K562 (cell line): ENCODE measurements around the gene E2F3. TPM values are rescaled to one million over a fixed set of nuclear protein-coding genes. Genes with fewer than 3 reads are reported as not detected.

Experiments used
- CBX8 ChIP-seq: fragments of 200-600 bp; sonication (generic); IDR thresholded peaks from 2 replicates; pipeline ENCODE4 v1.6.1; 2012; ENCODE audit warnings: borderline replicate concordance, mixed run types, low read depth, mild to moderate bottlenecking, moderate library complexity, mixed read lengths, low read length, control low read depth, inconsistent platforms; ENCODE audit not compliant: poor library complexity, severe bottlenecking; ENCODE audit errors: extremely low read depth
- FOXJ2 ChIP-seq: fragments of 200-800 bp; sonication (Bioruptor generic); IDR thresholded peaks from 2 replicates; pipeline ENCODE4 v1.6.1; 2016; ENCODE audit warnings: missing genetic modification characterization, missing compliant biosample characterization
- FUS ChIP-seq: fragments of 200-400 bp; formaldehyde crosslinking; optimal IDR thresholded peaks from 2 replicates; pipeline ENCODE3; 2017; ENCODE audit warnings: low read depth, low read length
- GABPB2 ChIP-seq: fragments of 250-450 bp; sonication (Bioruptor Pico); conservative IDR thresholded peaks from 2 replicates; pipeline ENCODE4 v1.5.1; 2021; ENCODE audit warnings: mild to moderate bottlenecking
- HDAC1 ChIP-seq, 2 experiments: fragments of 450-650 bp; IDR thresholded peaks; 2 replicates each; pipeline ENCODE4 v1.6.1; 2016 to 2017; ENCODE audit warnings: inconsistent platforms in 1 of 2, mild to moderate bottlenecking in 1 of 2, moderate library complexity in 1 of 2
- KDM5B ChIP-seq: fragments of 200-600 bp; sonication (generic); IDR thresholded peaks from 2 replicates; pipeline ENCODE4 v1.6.1; 2012; ENCODE audit warnings: low read depth, mild to moderate bottlenecking, moderate library complexity, low read length, control low read depth, inconsistent platforms; ENCODE audit not compliant: insufficient replicate concordance
- TAF7 ChIP-seq: fragments of 450-650 bp; IDR thresholded peaks from 2 replicates; pipeline ENCODE4 v1.6.1; 2016; ENCODE audit warnings: missing genetic modification characterization, missing compliant biosample characterization
- TAF9B ChIP-seq: fragments of 450-650 bp; IDR thresholded peaks from 2 replicates; pipeline ENCODE4 v1.6.1; 2018; ENCODE audit warnings: mild to moderate bottlenecking; ENCODE audit not compliant: partially characterized antibody
- U2AF2 ChIP-seq: fragments of 200-400 bp; formaldehyde crosslinking; optimal IDR thresholded peaks from 2 replicates; pipeline ENCODE3; 2017; ENCODE audit warnings: low read depth, mild to moderate bottlenecking, low read length
- ZBTB7A ChIP-seq: IDR thresholded peaks from 2 replicates; pipeline ENCODE4 v1.6.1; 2011; ENCODE audit warnings: low read depth, mild to moderate bottlenecking, low read length, moderate library complexity, borderline replicate concordance; ENCODE audit not compliant: control insufficient read depth
- polyA plus RNA-seq, 8 experiments: library from polyadenylated mRNA; depleted of rRNA in 4 of 8; stranded (reverse) in 5 of 8; unstranded in 3 of 8; fragments of >200 nt; fragmentation: Nextera tagmentation in 2 of 8; fragmentation: Illumina TruSeq in 1 of 8; extraction: Ambion mirVana in 2 of 8; extraction: Trizol in 1 of 8; gene quantifications; 2 replicates each; pipeline versions ENCODE4 v1.2.1 to v1.2.3, GENCODE V29; 2011 to 2014; ENCODE audit warnings: inconsistent platforms in 1 of 8, missing spikeins in 1 of 8
- total RNA-seq, 7 experiments: library from RNA; depleted of rRNA in 6 of 7; stranded (reverse); fragments of >200 nt in 6 of 7; fragmentation: Illumina TruSeq in 2 of 7; extraction: Trizol in 2 of 7; gene quantifications; 2 replicates each; pipeline versions ENCODE4 v1.2.1 to v1.2.3, GENCODE V29; 2011 to 2021; ENCODE audit warnings: low replicate concordance in 1 of 7
- TF ChIP-seq, protein P1 (sequence below), 2 experiments: fragments of 450-650 bp; formaldehyde crosslinking in 1 of 2; IDR thresholded peaks; 2 replicates each; pipeline versions ENCODE4 v1.4.0 to v1.6.1; 2014 to 2020; ENCODE audit warnings: mild to moderate bottlenecking in 2 of 2, borderline replicate concordance in 1 of 2, low read depth in 1 of 2
- TF ChIP-seq, protein P2 (sequence below): fragments of 250-450 bp; sonication (Bioruptor Pico); IDR thresholded peaks from 2 replicates; pipeline ENCODE4 v1.8.0; 2022; ENCODE audit warnings: inconsistent platforms, mild to moderate bottlenecking, moderate library complexity, borderline replicate concordance

E2F3 gene
- total and polyA plus RNA-seq, 9 of the 15 experiments (the other 6 are each of a cell fraction or from before 2014, with no cell fraction given): 11.1 to 44.7 (median 27.2) TPM

GRCh38 chr6:20402342-20403069 is 827 bp downstream of the E2F3 start (continued):
- TF ChIP-seq, protein P1, sequence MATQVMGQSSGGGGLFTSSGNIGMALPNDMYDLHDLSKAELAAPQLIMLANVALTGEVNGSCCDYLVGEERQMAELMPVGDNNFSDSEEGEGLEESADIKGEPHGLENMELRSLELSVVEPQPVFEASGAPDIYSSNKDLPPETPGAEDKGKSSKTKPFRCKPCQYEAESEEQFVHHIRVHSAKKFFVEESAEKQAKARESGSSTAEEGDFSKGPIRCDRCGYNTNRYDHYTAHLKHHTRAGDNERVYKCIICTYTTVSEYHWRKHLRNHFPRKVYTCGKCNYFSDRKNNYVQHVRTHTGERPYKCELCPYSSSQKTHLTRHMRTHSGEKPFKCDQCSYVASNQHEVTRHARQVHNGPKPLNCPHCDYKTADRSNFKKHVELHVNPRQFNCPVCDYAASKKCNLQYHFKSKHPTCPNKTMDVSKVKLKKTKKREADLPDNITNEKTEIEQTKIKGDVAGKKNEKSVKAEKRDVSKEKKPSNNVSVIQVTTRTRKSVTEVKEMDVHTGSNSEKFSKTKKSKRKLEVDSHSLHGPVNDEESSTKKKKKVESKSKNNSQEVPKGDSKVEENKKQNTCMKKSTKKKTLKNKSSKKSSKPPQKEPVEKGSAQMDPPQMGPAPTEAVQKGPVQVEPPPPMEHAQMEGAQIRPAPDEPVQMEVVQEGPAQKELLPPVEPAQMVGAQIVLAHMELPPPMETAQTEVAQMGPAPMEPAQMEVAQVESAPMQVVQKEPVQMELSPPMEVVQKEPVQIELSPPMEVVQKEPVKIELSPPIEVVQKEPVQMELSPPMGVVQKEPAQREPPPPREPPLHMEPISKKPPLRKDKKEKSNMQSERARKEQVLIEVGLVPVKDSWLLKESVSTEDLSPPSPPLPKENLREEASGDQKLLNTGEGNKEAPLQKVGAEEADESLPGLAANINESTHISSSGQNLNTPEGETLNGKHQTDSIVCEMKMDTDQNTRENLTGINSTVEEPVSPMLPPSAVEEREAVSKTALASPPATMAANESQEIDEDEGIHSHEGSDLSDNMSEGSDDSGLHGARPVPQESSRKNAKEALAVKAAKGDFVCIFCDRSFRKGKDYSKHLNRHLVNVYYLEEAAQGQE (IDR thresholded peaks at IDR 0.05; ENCODE audit: borderline replicate concordance): no peak
- TF ChIP-seq, protein P1 (CRISPR knock-in tag; IDR thresholded peaks at IDR 0.05; ENCODE audit: low read depth): no peak
- TF ChIP-seq GABPB2 (CRISPR knock-in tag) (no peak), TAF9B (peak; percentile 8), ZBTB7A (peak; percentile 11), CBX8 (no peak), FUS (peak; percentile 87), HDAC1 (IDR thresholded peaks at IDR 0.05) (peak in 1 of 2 experiments; percentile 13; a peak in 1 of 4 replicates), FOXJ2 (no peak), TAF7 (0 out of 2 replicates have a peak, but pooled peaks have one; percentile 27), KDM5B (peak; percentile 76), U2AF2 (no peak)
- TF ChIP-seq, protein P2, sequence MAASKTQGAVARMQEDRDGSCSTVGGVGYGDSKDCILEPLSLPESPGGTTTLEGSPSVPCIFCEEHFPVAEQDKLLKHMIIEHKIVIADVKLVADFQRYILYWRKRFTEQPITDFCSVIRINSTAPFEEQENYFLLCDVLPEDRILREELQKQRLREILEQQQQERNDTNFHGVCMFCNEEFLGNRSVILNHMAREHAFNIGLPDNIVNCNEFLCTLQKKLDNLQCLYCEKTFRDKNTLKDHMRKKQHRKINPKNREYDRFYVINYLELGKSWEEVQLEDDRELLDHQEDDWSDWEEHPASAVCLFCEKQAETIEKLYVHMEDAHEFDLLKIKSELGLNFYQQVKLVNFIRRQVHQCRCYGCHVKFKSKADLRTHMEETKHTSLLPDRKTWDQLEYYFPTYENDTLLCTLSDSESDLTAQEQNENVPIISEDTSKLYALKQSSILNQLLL (CRISPR knock-in tag): no peak
